ENCODE data around the gene PGK1.
"Not testable (repeated sequence)": the region's sequence is repeated elsewhere in the genome, so short reads cannot be mapped to it uniquely, and the experiment has no call there.

PGK1 gene

GRCh38 chrX:78066110-78066509 is 37.9 kb upstream of the PGK1 start:
- Histone ChIP-seq H3K27me3 (ENCODE audit: insufficient read depth, poor library complexity, severe bottlenecking) (no peaks in the 10 kb centered on the region), H3K27ac (replicated peaks) (no peak overlapping the region), H3K4me3 (replicated peaks; ENCODE audit: insufficient read depth, low read length) (no peak overlapping the region)
- TF ChIP-seq CTCF (IDR thresholded peaks at IDR 0.05; ENCODE audit: insufficient read depth, low read length): no peak
- TF ChIP-seq GABPA (IDR thresholded peaks at IDR 0.05; ENCODE audit: low read depth): no peak
- no peak for TF ChIP-seq REST (IDR thresholded peaks at IDR 0.05; ENCODE audit: insufficient replicate concordance, low read depth)
- TF ChIP-seq SPI1 (IDR thresholded peaks at IDR 0.05; ENCODE audit: borderline replicate concordance, low read depth): no peak
- no peak for TF ChIP-seq POLR2AphosphoS5 (IDR thresholded peaks at IDR 0.05; ENCODE audit: low read depth)
- DNase-seq (ENCODE audit: low read depth in 1 of 2, low spot score in 1 of 2): no peak

- no peak for TF ChIP-seq REST (IDR thresholded peaks at IDR 0.05; ENCODE audit: insufficient replicate concordance, low read depth)
- TF ChIP-seq CTCF (IDR thresholded peaks at IDR 0.05; ENCODE audit: insufficient read depth, low read length): no peak
- TF ChIP-seq SPI1 (IDR thresholded peaks at IDR 0.05; ENCODE audit: borderline replicate concordance, low read depth): no peak
- no peak for TF ChIP-seq POLR2AphosphoS5 (IDR thresholded peaks at IDR 0.05; ENCODE audit: low read depth)
- no peak for TF ChIP-seq GABPA (IDR thresholded peaks at IDR 0.05; ENCODE audit: low read depth)
- DNase-seq (ENCODE audit: low read depth in 1 of 2, low spot score in 1 of 2): no peak
- H3K27me3 ChIP-seq (ENCODE audit: insufficient read depth, poor library complexity, severe bottlenecking): no peaks in the 10 kb centered on the region
Observed at GRCh38 chrX:78071331-78071730, 32.7 kb upstream of the PGK1 start.

GRCh38 chrX:78073147-78074077 is 30.6 kb upstream of the PGK1 start:
- H3K27ac ChIP-seq (replicated peaks); H3K4me3 ChIP-seq (replicated peaks; ENCODE audit: insufficient read depth, low read length): not testable (repeated sequence)

More at GRCh38 chrX:78071331-78071730, 32.7 kb upstream of the PGK1 start:
- no peak overlapping the region for H3K27ac ChIP-seq (replicated peaks)
- no peak overlapping the region for H3K4me3 ChIP-seq (replicated peaks; ENCODE audit: insufficient read depth, low read length)

GRCh38 chrX:78074088-78074487 is 30.0 kb upstream of the PGK1 start:
- no peak for TF ChIP-seq GABPA (IDR thresholded peaks at IDR 0.05; ENCODE audit: low read depth)
- TF ChIP-seq CTCF (IDR thresholded peaks at IDR 0.05; ENCODE audit: insufficient read depth, low read length): no peak
- no peak for TF ChIP-seq POLR2AphosphoS5 (IDR thresholded peaks at IDR 0.05; ENCODE audit: low read depth)
- TF ChIP-seq REST (IDR thresholded peaks at IDR 0.05; ENCODE audit: insufficient replicate concordance, low read depth): no peak
- TF ChIP-seq SPI1 (IDR thresholded peaks at IDR 0.05; ENCODE audit: borderline replicate concordance, low read depth): no peak
- Histone ChIP-seq H3K4me3 (replicated peaks; ENCODE audit: insufficient read depth, low read length) (no peak overlapping the region), H3K27ac (replicated peaks) (no peak overlapping the region), H3K27me3 (ENCODE audit: insufficient read depth, poor library complexity, severe bottlenecking) (no peaks in the 10 kb centered on the region)
- DNase-seq (ENCODE audit: low read depth in 1 of 2, low spot score in 1 of 2): no peak

More at GRCh38 chrX:78073147-78074077, 30.6 kb upstream of the PGK1 start:
- not testable (repeated sequence) for H3K27me3 ChIP-seq (ENCODE audit: insufficient read depth, poor library complexity, severe bottlenecking); DNase-seq (ENCODE audit: low read depth in 1 of 2, low spot score in 1 of 2)
